Muscle of leg (tissue), 11 donors: Measurements from ENCODE around the gene TAS2R4. TPM values are rescaled to one million over a fixed set of nuclear protein-coding genes. Genes with fewer than 3 reads are reported as not detected.
"Not testable (repeated sequence)": the region's sequence is repeated elsewhere in the genome, so short reads cannot be mapped to it uniquely, and the experiment has no call there.

Experiments
- DNase-seq: peaks from one replicate; pipeline ENCODE4 v3.0.0; 2013
- H3K27ac ChIP-seq: one replicate; pipeline ENCODE4 v1.5.1; 2013; ENCODE audit warnings: mild to moderate bottlenecking, low read length, control low read depth
- H3K27me3 ChIP-seq: one replicate; pipeline ENCODE4 v1.6.1; 2013; ENCODE audit warnings: low read length; ENCODE audit not compliant: control insufficient read depth, insufficient read depth
- H3K36me3 ChIP-seq: one replicate; pipeline ENCODE4 v1.6.1; 2013; ENCODE audit warnings: low read length; ENCODE audit not compliant: control insufficient read depth, insufficient read depth
- H3K4me1 ChIP-seq: one replicate; pipeline ENCODE4 v1.6.1; 2013; ENCODE audit warnings: low read length; ENCODE audit not compliant: control insufficient read depth, insufficient read depth
- H3K4me3 ChIP-seq: one replicate; pipeline ENCODE4 v1.5.1; 2013; ENCODE audit warnings: low read length, control low read depth
- H3K9me3 ChIP-seq: replicated peaks from 2 replicates; pipeline ENCODE4 v1.6.1; 2013; ENCODE audit warnings: low read depth, low read length; ENCODE audit not compliant: control insufficient read depth
- WGBS: methylation state at CpG from one replicate; pipeline ENCODE4 v1.1.5; 2013; ENCODE audit warnings: missing lambda C conversion rate; ENCODE audit not compliant: insufficient coverage; 5-methylcytosine and 5-hydroxymethylcytosine counted together
- polyA plus RNA-seq, 8 donors: library from polyadenylated mRNA; unstranded; fragments of 120-200 nt; gene quantifications; one replicate each; pipeline versions ENCODE4 v1.2.1 to v1.2.3, GENCODE V29; 2013; ENCODE audit warnings: inconsistent platforms in 1 of 8, low replicate concordance in 1 of 8; ENCODE audit not compliant: insufficient read length in 8 of 8, insufficient read depth in 1 of 8
- total RNA-seq: library from RNA; stranded (reverse); fragments of 120-200 nt; gene quantifications from one replicate; pipeline ENCODE4 v1.2.4, GENCODE V29; 2013

Gene TAS2R4
- total and polyA plus RNA-seq, 9 donors, result 0.26 to 2.2 (median 0.97) TPM

DNA sequence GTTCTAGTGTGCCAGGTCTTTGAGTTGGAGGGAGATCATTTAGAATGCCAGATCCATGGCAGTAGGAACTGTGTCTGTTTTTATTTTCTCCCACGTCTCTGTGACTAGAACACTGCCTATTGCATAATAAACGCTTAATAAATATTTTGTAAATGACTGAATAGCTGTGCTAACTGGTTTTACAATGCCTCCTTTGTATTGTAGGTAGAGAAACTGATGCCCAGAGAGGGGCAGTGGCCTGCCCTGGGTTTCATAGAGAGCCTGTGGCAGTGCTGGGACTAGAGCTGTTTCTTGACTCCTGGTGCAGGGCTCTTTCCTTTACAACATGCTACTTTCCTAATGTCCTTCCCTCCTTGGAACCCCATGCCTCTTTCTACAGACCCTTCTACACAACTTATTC is 16.1 kb downstream of the TAS2R4 start:
- Histone ChIP-seq H3K4me3 (no peak overlapping the region), H3K4me1 (no peaks in the 10 kb centered on the region), H3K27me3 (no peaks in the 10 kb centered on the region), H3K27ac (no peak overlapping the region), H3K9me3 (no peaks in the 10 kb centered on the region), H3K36me3 (peaks cover 9% of the 10 kb centered on the region)
- DNase-seq, result no peak
- no CpG with 5 or more reads among the region's 2 CpGs for WGBS

DNA sequence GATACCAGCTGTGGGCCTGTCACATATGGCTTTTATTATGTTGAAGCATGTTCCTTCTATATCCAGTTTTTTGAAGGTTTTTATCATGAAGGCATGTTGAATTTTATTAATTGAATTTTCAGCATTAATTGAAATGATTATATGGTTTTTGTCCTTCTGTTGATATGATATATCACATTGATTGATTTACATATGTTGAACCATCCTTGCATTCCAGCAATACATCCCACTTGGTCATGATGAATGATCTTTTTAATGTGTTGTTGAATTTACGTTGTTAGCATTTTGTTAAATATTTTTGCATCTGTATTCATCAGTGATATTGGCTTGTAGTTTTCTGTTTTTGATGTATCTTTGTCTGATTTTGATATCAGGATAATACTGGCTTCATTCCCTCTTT is 43.6 kb downstream of the TAS2R4 start:
- WGBS, result no CpG with 5 or more reads among the region's 1 CpG
- Histone ChIP-seq H3K4me1 (no peaks in the 10 kb centered on the region), H3K36me3 (no peaks in the 10 kb centered on the region), H3K9me3 (peaks cover 11% of the 10 kb centered on the region), H3K4me3 (no peak overlapping the region), H3K27me3 (no peaks in the 10 kb centered on the region), H3K27ac (no peak overlapping the region)
- no peak for DNase-seq

DNA sequence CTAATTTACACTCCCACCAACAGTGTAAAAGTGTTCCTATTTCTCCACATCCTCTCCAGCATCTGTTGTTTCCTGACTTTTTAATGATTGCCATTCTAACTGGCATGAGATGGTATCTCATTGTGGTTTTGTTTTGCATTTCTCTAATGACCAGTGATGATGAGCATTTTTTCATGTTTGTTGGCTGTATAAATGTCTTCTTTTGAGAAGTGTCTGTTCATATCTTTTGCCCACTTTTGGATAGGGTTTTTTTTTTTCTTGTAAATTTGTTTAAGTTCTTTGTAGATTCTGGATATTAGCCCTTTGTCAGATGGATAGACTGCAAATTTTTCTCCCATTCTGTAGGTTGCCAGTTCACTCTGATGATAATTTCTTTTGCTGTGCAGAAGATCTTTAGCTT is 46.0 kb downstream of the TAS2R4 start:
- not testable (repeated sequence) for H3K4me1 ChIP-seq, H3K4me3 ChIP-seq, H3K36me3 ChIP-seq, H3K27me3 ChIP-seq, H3K27ac ChIP-seq, DNase-seq
- H3K9me3 ChIP-seq, result peaks cover 12% of the 10 kb centered on the region

Other genes starting within 250 kb of the TAS2R4 start
- gene AGK, start 225.3 kb upstream of the TAS2R4 start, total RNA-seq, result 23.4 TPM
- 10 to 100 TPM; 15.7 to 20.8 (median 18.2) TPM for gene AGK, start 225.3 kb upstream of the TAS2R4 start, polyA plus RNA-seq
- 8.7 TPM for gene DENND11, start 74.5 kb upstream of the TAS2R4 start, total RNA-seq
- 10 to 100 TPM in 1 of 8 donors, 1 to 10 TPM in 7; 6.3 to 10.1 (median 7.6) TPM for gene DENND11, start 74.5 kb upstream of the TAS2R4 start, polyA plus RNA-seq
- 0.09 TPM for gene WEE2, start 68.3 kb upstream of the TAS2R4 start, total RNA-seq
- gene WEE2, start 68.3 kb upstream of the TAS2R4 start, polyA plus RNA-seq, result under 1 TPM in 3 of 8 donors, not detected in 5; 0.06 to 0.44 (median 0.12) TPM
- 134 TPM for gene SSBP1, start 38.3 kb upstream of the TAS2R4 start, total RNA-seq
- 100 to 1,000 TPM in 4 of 8 donors, 10 to 100 TPM in 4; 89.1 to 108 (median 99.8) TPM for gene SSBP1, start 38.3 kb upstream of the TAS2R4 start, polyA plus RNA-seq
- 1.5 TPM for gene TAS2R3, start 12.6 kb upstream of the TAS2R4 start, total RNA-seq
- under 1 TPM in 7 of 8 donors, not detected in 1; 0.12 to 0.65 (median 0.36) TPM for gene TAS2R3, start 12.6 kb upstream of the TAS2R4 start, polyA plus RNA-seq
- gene TAS2R5, start 13.5 kb downstream of the TAS2R4 start, total RNA-seq, result 1.1 TPM
- 1 to 10 TPM in 5 of 8 donors, under 1 TPM in 3; 0.61 to 2.5 (median 1.4) TPM for gene TAS2R5, start 13.5 kb downstream of the TAS2R4 start, polyA plus RNA-seq
- gene PRSS37, start 64.8 kb downstream of the TAS2R4 start, total RNA-seq, result not detected
- gene PRSS37, start 64.8 kb downstream of the TAS2R4 start, polyA plus RNA-seq, result under 1 TPM in 4 of 8 donors, not detected in 4; 0.10 to 0.19 (median 0.13) TPM
- gene OR9A4, start 139.7 kb downstream of the TAS2R4 start, total RNA-seq, result not detected
- under 1 TPM in 1 of 8 donors, not detected in 7; 0.21 TPM for gene OR9A4, start 139.7 kb downstream of the TAS2R4 start, polyA plus RNA-seq
- 0.13 TPM for gene CLEC5A, start 170.3 kb downstream of the TAS2R4 start, total RNA-seq
- under 1 TPM; 0.19 to 0.32 (median 0.24) TPM for gene CLEC5A, start 170.3 kb downstream of the TAS2R4 start, polyA plus RNA-seq
- not detected for gene TAS2R38, start 197.1 kb downstream of the TAS2R4 start, total RNA-seq
- gene TAS2R38, start 197.1 kb downstream of the TAS2R4 start, polyA plus RNA-seq, result under 1 TPM in 4 of 8 donors, not detected in 4; 0.11 to 0.38 (median 0.21) TPM
- gene MGAM, start 219.2 kb downstream of the TAS2R4 start, total RNA-seq, result 0.13 TPM
- gene MGAM, start 219.2 kb downstream of the TAS2R4 start, polyA plus RNA-seq, result under 1 TPM; 0.15 to 0.57 (median 0.33) TPM